ENCODE results near the gene RHBDF2. TPM values are rescaled to one million over a fixed set of nuclear protein-coding genes. Genes with fewer than 3 reads are reported as not detected.

RHBDF2 gene
- polyA plus RNA-seq, 1 donor = 10.1 TPM

- no peak for DNase-seq
These were observed 65.5 kb downstream of the RHBDF2 start for GRCh38 chr17:76435751-76436150.

GRCh38 chr17:76434870-76435269, 66.4 kb downstream of the RHBDF2 start:
- DNase-seq = no peak

GRCh38 chr17:76433693-76434092, 67.5 kb downstream of the RHBDF2 start:
- DNase-seq = no peak

GRCh38 chr17:76432712-76433336, 68.4 kb downstream of the RHBDF2 start:
- no peak for DNase-seq

- no peak for DNase-seq
These were observed 69.2 kb downstream of the RHBDF2 start for GRCh38 chr17:76432004-76432403.

GRCh38 chr17:76431509-76431908, 69.7 kb downstream of the RHBDF2 start:
- no peak for DNase-seq

- no peak for DNase-seq
These were observed 72.7 kb downstream of the RHBDF2 start for GRCh38 chr17:76428511-76428910.

- no peak for DNase-seq
These were observed 73.6 kb downstream of the RHBDF2 start for GRCh38 chr17:76427501-76428231.

- no peak for DNase-seq
These were observed 74.4 kb downstream of the RHBDF2 start for GRCh38 chr17:76426853-76427252.

GRCh38 chr17:76422860-76423259, 78.4 kb downstream of the RHBDF2 start:
- DNase-seq = no peak

GRCh38 chr17:76422406-76422805, 78.8 kb downstream of the RHBDF2 start:
- DNase-seq = no peak

- no peak for DNase-seq
These were observed 80.2 kb downstream of the RHBDF2 start for GRCh38 chr17:76421044-76421407.

Other genes with a start within 250 kb of the RHBDF2 start
- gene UBALD2, start 236.1 kb downstream of the RHBDF2 start, polyA plus RNA-seq (ENCODE audit: insufficient read length) = 27.3 TPM
- 5.6 TPM for gene QRICH2, start 193.1 kb downstream of the RHBDF2 start, polyA plus RNA-seq (ENCODE audit: insufficient read length)
- gene PRPSAP1, start 147.5 kb downstream of the RHBDF2 start, polyA plus RNA-seq (ENCODE audit: insufficient read length) = 36.3 TPM
- 2.3 TPM for gene SPHK1, start 116.8 kb downstream of the RHBDF2 start, polyA plus RNA-seq (ENCODE audit: insufficient read length)
- gene UBE2O, start 48.3 kb downstream of the RHBDF2 start, polyA plus RNA-seq (ENCODE audit: insufficient read length) = 18.8 TPM
- 0.36 TPM for gene AANAT, start 33.8 kb downstream of the RHBDF2 start, polyA plus RNA-seq (ENCODE audit: insufficient read length)
- gene CYGB, start 36.3 kb upstream of the RHBDF2 start, polyA plus RNA-seq (ENCODE audit: insufficient read length) = 22.7 TPM
- 4.6 TPM for gene PRCD, start 38.6 kb upstream of the RHBDF2 start, polyA plus RNA-seq (ENCODE audit: insufficient read length)
- 2.3 TPM for gene ST6GALNAC2, start 84.4 kb upstream of the RHBDF2 start, polyA plus RNA-seq (ENCODE audit: insufficient read length)
- gene ST6GALNAC1, start 142.3 kb upstream of the RHBDF2 start, polyA plus RNA-seq (ENCODE audit: insufficient read length) = 0.62 TPM
- 110 TPM for gene MXRA7, start 209.5 kb upstream of the RHBDF2 start, polyA plus RNA-seq (ENCODE audit: insufficient read length)
- gene JMJD6, start 225.2 kb upstream of the RHBDF2 start, polyA plus RNA-seq (ENCODE audit: insufficient read length) = 23.6 TPM
- 22.1 TPM for gene METTL23, start 225.4 kb upstream of the RHBDF2 start, polyA plus RNA-seq (ENCODE audit: insufficient read length)
- gene SRSF2, start 235.9 kb upstream of the RHBDF2 start, polyA plus RNA-seq (ENCODE audit: insufficient read length) = 189 TPM
- 41.4 TPM for gene MFSD11, start 236.7 kb upstream of the RHBDF2 start, polyA plus RNA-seq (ENCODE audit: insufficient read length)